CD4-positive, alpha-beta T cell (primary cell): ENCODE data around the gene LSM14A. TPM values are rescaled to one million over a fixed set of nuclear protein-coding genes. Genes with fewer than 3 reads are reported as not detected.
"Not testable (repeated sequence)": the region's sequence is repeated elsewhere in the genome, so short reads cannot be mapped to it uniquely, and the experiment has no call there.

Experiments used
- ATAC-seq: fragments of 200-7000 bp; cut with Tn5 transposase; one replicate; pipeline ENCODE4 v1.10.0; 2022; ENCODE audit warnings: mild to moderate bottlenecking; ENCODE audit not compliant: poor library complexity
- CTCF ChIA-PET: fragments of 350-600 bp; sonication (Branson Sonifier 250); formaldehyde crosslinking; loops from one replicate; lab custom pipeline; 2021; ENCODE audit warnings: antibody characterized with exemption, inconsistent platforms; lab: Charles Lee
- POLR2A ChIA-PET: fragments of 350-600 bp; sonication (Branson Sonifier 250); formaldehyde crosslinking; loops from one replicate; lab custom pipeline; 2021; ENCODE audit warnings: antibody characterized with exemption, inconsistent platforms; lab: Charles Lee
- DNase-seq, 14 experiments: peaks; one replicate each; pipeline ENCODE4 v3.0.0-alpha.2; 2013 to 2020; ENCODE audit warnings: mixed read lengths in 2 of 14
- H3K27ac ChIP-seq, 2 donors: one replicate each; pipeline versions ENCODE4 v1.5.1 to v1.7.0; 2013; ENCODE audit warnings: low read length in 2 of 2, low read depth in 1 of 2, mild to moderate bottlenecking in 1 of 2
- H3K27me3 ChIP-seq, 2 experiments: 1 replicate in 1 of 2; 2 replicates in 1 of 2; pipeline versions ENCODE4 v1.6.1 to v1.7.0; 2013; ENCODE audit warnings: low read length in 2 of 2, control low read depth in 1 of 2, mild to moderate bottlenecking in 1 of 2, moderate library complexity in 1 of 2; ENCODE audit not compliant: insufficient read depth in 2 of 2, control insufficient read depth in 1 of 2
- H3K36me3 ChIP-seq: one replicate; pipeline ENCODE4 v1.6.1; 2013; ENCODE audit warnings: low read length, control low read depth; ENCODE audit not compliant: insufficient read depth
- H3K4me1 ChIP-seq: one replicate; pipeline ENCODE4 v1.6.1; 2013; ENCODE audit warnings: low read length, control low read depth; ENCODE audit not compliant: insufficient read depth
- H3K4me3 ChIP-seq: one replicate; pipeline ENCODE4 v1.5.1; 2013; ENCODE audit warnings: mild to moderate bottlenecking, low read length, moderate library complexity
- H3K9me3 ChIP-seq, 2 experiments: 1 replicate in 1 of 2; 2 replicates in 1 of 2; pipeline versions ENCODE4 v1.6.1 to v1.7.0; 2013; ENCODE audit warnings: low read length in 2 of 2, mild to moderate bottlenecking in 2 of 2, control low read depth in 1 of 2, moderate library complexity in 1 of 2; ENCODE audit not compliant: control insufficient read depth in 1 of 2, insufficient read depth in 1 of 2
- H3K27ac Mint-ChIP-seq: one replicate; pipeline ENCODE4 v1.8.0; 2020; ENCODE audit warnings: mixed read lengths
- H3K27me3 Mint-ChIP-seq: one replicate; pipeline ENCODE4 v1.8.0; 2021; ENCODE audit warnings: mixed read lengths
- H3K36me3 Mint-ChIP-seq: one replicate; pipeline ENCODE4 v1.8.0; 2021; ENCODE audit warnings: low read depth, mixed read lengths
- H3K4me1 Mint-ChIP-seq: one replicate; pipeline ENCODE4 v1.8.0; 2021; ENCODE audit warnings: low read depth, mixed read lengths
- H3K4me3 Mint-ChIP-seq: one replicate; pipeline ENCODE4 v1.8.0; 2020; ENCODE audit warnings: mild to moderate bottlenecking, mixed read lengths
- H3K9me3 Mint-ChIP-seq: one replicate; pipeline ENCODE4 v1.8.0; 2020; ENCODE audit warnings: mixed read lengths
- intact Hi-C, 2 experiments: fragments of 100-400 bp; cut with DNase I in 1 of 2; cut with micrococcal nuclease in 1 of 2; formaldehyde crosslinking; loops; one replicate each; pipeline versions ENCODE4 v1.15.1 to v1.9.0; 2023 to 2025; cut with DNase I, micrococcal nuclease
- total RNA-seq, 174 experiments: library from RNA in 2 of 174; stranded (reverse) in 2 of 174; gene quantifications; one replicate each; pipeline ENCODE4 v1.2.3 and lab custom pipeline; 2021 to 2026
- TF ChIP-seq, protein P1 (sequence below): fragments of 200-600 bp; IDR thresholded peaks from one replicate; pipeline ENCODE4 v1.8.0; 2022; ENCODE audit warnings: antibody characterized with exemption, mild to moderate bottlenecking

LSM14A gene
- total RNA-seq, 2 experiments from 2014 or later: 210 to 217 TPM

DNA sequence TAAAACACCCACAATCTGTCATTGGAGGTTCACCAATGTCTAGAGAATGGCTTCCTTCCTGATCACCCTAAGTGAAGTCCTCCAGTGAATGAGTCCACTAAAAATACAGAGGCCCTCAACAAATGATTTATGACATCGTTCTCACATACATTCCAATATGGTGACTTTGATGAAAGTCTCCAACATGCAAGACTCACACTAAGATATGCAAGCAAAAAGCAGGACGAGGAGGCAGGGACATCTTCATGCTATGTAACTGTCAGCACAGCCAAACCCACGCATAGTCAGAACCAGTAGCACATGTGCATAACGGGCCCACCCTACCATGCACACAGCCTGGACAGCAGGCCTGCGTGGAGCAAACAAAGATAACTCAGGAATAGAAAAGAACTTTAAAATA, 16.6 kb upstream of the LSM14A start:
- DNase-seq: no peak
- no peak overlapping the region for H3K27ac Mint-ChIP-seq

DNA sequence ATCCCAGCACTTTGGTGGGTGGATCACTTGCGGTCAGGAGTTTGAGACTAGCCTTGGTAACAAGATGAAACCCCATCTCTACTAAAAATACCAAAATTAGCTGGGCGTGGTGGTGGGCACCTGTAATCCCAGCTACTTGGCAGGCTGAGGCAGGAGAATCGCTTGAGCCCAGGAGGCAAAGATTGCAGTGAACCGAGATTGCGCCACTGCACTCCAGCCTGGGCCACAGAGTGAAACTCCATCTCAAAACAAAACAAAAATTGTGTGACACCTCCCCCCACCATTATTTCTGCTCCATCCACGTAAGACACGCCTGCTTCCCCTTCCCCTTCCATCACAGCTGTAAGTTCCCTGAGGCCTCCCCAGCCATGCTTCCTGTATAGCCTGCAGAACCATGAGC, 13.3 kb upstream of the LSM14A start:
- intact Hi-C loops, H3K4me1 ChIP-seq, H3K27me3 ChIP-seq, H3K27me3 Mint-ChIP-seq, H3K27ac ChIP-seq, H3K4me3 Mint-ChIP-seq, H3K4me3 ChIP-seq, H3K36me3 ChIP-seq, ATAC-seq, POLR2A ChIA-PET, CTCF ChIA-PET, H3K27ac Mint-ChIP-seq, DNase-seq, H3K9me3 ChIP-seq, H3K4me1 Mint-ChIP-seq, H3K9me3 Mint-ChIP-seq, H3K36me3 Mint-ChIP-seq: not testable (repeated sequence)

More for the DNA sequence above, 16.6 kb upstream of the LSM14A start:
- Mint-ChIP-seq H3K4me3 (no peak overlapping the region), H3K9me3 (no peaks in the 10 kb centered on the region), H3K4me1 (no peaks in the 10 kb centered on the region), H3K36me3 (no peaks in the 10 kb centered on the region), H3K27me3 (no peaks in the 10 kb centered on the region)
- TF ChIP-seq, protein P1, sequence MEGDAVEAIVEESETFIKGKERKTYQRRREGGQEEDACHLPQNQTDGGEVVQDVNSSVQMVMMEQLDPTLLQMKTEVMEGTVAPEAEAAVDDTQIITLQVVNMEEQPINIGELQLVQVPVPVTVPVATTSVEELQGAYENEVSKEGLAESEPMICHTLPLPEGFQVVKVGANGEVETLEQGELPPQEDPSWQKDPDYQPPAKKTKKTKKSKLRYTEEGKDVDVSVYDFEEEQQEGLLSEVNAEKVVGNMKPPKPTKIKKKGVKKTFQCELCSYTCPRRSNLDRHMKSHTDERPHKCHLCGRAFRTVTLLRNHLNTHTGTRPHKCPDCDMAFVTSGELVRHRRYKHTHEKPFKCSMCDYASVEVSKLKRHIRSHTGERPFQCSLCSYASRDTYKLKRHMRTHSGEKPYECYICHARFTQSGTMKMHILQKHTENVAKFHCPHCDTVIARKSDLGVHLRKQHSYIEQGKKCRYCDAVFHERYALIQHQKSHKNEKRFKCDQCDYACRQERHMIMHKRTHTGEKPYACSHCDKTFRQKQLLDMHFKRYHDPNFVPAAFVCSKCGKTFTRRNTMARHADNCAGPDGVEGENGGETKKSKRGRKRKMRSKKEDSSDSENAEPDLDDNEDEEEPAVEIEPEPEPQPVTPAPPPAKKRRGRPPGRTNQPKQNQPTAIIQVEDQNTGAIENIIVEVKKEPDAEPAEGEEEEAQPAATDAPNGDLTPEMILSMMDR: no peak
- H3K9me3 ChIP-seq: no peaks in the 10 kb centered on the region
- CTCF ChIA-PET: no interaction called here
- no peak overlapping the region for H3K27ac ChIP-seq
- POLR2A ChIA-PET: no interaction called here
- no peaks in the 10 kb centered on the region for H3K27me3 ChIP-seq
- intact Hi-C loops: no loop called here
- H3K4me3 ChIP-seq: no peak overlapping the region
- no peaks in the 10 kb centered on the region for H3K36me3 ChIP-seq
- no peak for ATAC-seq
- H3K4me1 ChIP-seq: no peaks in the 10 kb centered on the region

GRCh38 chr19:34159541-34159940, 12.8 kb upstream of the LSM14A start:
- intact Hi-C loops, H3K4me3 Mint-ChIP-seq, H3K27me3 ChIP-seq, H3K9me3 ChIP-seq, H3K4me1 ChIP-seq, POLR2A ChIA-PET, CTCF ChIA-PET, ATAC-seq, H3K36me3 Mint-ChIP-seq, H3K36me3 ChIP-seq, DNase-seq, H3K9me3 Mint-ChIP-seq, H3K27ac ChIP-seq, H3K4me3 ChIP-seq, H3K4me1 Mint-ChIP-seq, H3K27ac Mint-ChIP-seq, H3K27me3 Mint-ChIP-seq: not testable (repeated sequence)

DNA sequence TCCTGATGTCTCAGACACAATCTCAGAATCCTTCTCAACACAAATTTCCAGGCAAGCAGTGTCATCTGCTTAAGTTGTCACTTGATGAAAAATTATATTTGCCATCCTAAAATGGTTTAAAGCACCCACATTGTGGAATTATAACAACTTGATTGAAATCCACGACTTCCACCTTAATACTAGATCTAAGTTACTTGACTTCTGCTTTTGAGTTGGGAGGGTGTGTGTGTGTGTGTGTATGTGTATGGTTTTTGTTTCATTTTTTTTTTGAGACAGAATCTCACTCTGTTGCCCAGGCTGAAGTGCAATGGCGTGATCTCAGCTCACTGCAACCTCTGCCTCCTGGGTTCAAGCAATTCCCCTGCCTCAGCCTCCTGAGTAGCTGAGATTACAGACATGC, 10.4 kb upstream of the LSM14A start:
- CTCF ChIA-PET, DNase-seq, H3K27me3 Mint-ChIP-seq, intact Hi-C loops, H3K4me3 Mint-ChIP-seq, H3K9me3 Mint-ChIP-seq, H3K36me3 ChIP-seq, H3K4me1 Mint-ChIP-seq, H3K9me3 ChIP-seq, H3K4me3 ChIP-seq, H3K27ac Mint-ChIP-seq, H3K27me3 ChIP-seq, H3K27ac ChIP-seq, POLR2A ChIA-PET, H3K4me1 ChIP-seq, H3K36me3 Mint-ChIP-seq, ATAC-seq: not testable (repeated sequence)
